ENCODE measurements around the gene NACC1. TPM values are rescaled to one million over a fixed set of nuclear protein-coding genes. Genes with fewer than 3 reads are reported as not detected.
"Not testable (repeated sequence)": the region's sequence is repeated elsewhere in the genome, so short reads cannot be mapped to it uniquely, and the experiment has no call there.

The NACC1 gene
- total RNA-seq, 4 donors from 2014 or later: 12.0 to 44.7 (median 23.0) TPM

DNA sequence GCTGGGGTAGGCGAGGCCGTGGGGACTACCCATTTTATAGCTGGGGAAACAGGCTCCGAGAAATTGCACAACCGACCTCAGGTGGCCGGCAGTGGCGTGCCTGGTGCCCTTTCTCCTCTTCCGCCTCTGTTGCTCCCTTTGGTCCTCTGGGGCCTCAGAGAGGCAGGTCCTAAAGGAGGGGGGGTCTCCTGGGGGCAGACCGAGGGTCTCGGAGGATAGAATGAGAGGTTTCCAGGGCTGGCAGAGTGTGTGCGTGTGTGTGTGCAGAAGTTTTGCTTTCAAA is 20.8 kb downstream of the NACC1 start:
- TF ChIP-seq, protein P1, sequence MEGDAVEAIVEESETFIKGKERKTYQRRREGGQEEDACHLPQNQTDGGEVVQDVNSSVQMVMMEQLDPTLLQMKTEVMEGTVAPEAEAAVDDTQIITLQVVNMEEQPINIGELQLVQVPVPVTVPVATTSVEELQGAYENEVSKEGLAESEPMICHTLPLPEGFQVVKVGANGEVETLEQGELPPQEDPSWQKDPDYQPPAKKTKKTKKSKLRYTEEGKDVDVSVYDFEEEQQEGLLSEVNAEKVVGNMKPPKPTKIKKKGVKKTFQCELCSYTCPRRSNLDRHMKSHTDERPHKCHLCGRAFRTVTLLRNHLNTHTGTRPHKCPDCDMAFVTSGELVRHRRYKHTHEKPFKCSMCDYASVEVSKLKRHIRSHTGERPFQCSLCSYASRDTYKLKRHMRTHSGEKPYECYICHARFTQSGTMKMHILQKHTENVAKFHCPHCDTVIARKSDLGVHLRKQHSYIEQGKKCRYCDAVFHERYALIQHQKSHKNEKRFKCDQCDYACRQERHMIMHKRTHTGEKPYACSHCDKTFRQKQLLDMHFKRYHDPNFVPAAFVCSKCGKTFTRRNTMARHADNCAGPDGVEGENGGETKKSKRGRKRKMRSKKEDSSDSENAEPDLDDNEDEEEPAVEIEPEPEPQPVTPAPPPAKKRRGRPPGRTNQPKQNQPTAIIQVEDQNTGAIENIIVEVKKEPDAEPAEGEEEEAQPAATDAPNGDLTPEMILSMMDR (IDR thresholded peaks at IDR 0.05): no peak

DNA sequence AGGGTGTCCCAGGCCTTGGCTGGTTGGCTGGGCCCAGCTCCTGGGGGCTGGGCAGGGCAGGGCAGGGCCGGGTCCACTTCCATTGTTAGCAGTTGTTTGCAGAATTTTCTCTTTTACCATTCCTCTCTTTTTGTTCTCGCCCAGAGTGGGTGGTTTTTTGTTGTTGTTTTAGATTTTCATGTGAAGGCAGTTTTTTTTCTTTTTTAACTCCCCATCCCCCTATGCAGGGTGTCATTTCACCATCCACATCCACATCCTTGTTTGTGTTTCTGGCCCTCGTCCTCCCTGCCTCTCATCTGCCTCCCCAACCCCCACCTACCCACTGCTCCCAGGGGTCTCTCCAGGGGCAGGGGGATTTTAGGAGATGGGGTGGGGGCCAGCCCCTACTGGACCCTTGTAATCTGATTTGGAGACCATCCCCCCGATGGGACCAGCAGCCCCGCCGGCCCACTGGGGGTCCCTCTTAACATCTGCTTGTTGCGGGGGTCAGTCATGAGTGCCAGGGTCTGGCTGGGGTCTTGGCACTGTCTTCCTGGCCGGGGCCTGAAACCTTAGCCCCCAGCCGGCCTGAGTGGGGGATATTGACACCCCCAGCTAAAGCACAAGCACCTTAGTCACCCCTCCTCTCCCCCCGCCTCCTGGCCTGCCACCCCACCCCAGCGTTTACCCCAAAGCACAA is 21.7 kb downstream of the NACC1 start:
- ATAC-seq (ENCODE audit: low FRiP score) (no peak), DNase-seq (ENCODE audit: low spot score) (no peak)
- TF ChIP-seq, protein P1 (IDR thresholded peaks at IDR 0.05): no peak

More for the DNA sequence above, 20.8 kb downstream of the NACC1 start:
- DNase-seq (ENCODE audit: low spot score): no peak
- ATAC-seq (ENCODE audit: low FRiP score): no peak

DNA sequence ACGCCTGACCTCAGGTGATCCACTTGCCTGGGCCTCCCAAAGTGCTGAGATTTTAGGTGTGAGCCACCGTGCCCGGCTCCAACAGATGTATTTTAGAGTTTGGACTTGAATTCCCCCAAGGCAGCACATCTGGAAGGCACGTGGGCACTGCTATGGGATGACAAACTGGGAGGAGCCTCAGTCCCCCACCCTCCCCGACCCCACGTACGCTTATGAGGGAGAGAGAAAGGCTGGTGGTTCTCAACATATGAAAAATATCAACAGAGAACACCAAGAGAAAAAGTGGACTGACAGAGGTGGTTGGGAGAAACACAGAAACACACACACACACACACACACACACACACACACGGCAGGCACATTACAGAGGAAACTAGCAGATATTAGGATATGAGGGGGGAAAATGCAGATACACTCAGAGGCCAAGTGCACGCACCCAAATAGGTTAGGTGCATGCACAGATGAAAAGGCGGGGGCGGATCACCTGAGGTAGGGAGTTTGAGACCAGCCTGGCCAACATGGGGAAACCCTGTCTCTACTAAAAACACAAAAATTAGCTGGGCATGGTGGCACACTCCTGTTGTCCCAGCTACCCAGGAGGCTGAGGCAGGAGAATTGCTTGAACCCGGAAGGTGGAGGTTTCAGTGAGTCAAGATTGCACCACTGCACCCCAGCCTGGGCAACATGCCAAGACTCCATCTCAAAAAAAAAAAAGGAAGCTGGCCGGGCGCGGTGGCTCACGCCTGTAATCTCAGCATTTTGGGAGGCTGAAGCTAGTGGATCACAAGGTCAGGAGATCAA is 28.9 kb downstream of the NACC1 start:
- DNase-seq (ENCODE audit: low spot score) (peak; percentile 55), ATAC-seq (ENCODE audit: low FRiP score) (no peak)
- TF ChIP-seq, protein P1 (IDR thresholded peaks at IDR 0.05): no peak

DNA sequence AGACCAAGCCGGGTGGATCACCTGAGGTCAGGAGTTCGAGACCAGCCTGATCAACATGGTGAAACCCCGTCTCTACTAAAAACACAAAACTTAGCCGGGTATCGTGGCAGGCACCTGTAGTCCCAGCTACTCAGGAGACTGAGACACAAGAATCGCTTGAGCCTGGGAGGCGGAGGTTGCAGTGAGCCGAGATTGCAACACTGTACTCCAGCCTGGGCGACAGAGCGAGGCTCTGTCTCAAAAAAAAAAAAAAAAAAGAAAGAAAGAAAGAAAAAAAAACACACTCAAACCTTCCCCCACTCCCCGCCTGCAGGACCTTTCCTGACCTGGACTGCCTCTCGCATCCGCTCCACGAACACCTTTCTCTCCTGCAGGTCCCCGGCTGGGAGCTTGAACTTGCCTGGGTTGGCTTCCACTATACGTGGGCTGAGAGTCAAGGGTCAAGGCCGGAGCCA is 31.1 kb downstream of the NACC1 start:
- not testable (repeated sequence) for ATAC-seq (ENCODE audit: low FRiP score); DNase-seq (ENCODE audit: low spot score)

DNA sequence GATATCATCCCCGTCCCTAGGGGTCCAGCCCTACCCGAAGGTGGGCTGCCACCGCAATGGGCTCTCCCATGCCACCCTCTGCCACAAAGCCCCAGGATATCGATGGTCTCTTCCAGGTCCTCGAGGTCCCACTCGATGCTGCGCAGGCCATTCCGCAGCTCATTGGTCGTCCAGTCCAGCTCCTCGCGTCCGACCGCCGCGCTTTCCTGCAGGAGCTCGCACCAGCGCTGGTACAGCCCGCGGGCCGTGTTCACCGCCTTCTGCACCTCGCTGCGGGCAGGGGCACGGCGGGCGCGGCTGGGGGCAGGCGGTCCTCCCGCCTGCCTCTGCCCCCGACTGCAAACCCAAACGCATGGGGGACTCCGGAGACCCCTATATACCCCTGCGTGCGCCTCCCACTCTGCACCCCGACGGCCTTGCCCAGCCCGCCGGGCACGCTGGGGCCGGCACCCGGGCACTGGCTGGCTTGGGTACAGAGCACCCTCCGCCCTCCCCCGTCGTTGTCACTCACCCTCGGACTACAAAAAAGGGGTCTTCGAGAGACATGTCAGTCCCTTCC is 31.6 kb downstream of the NACC1 start:
- no peak for DNase-seq (ENCODE audit: low spot score)

DNA sequence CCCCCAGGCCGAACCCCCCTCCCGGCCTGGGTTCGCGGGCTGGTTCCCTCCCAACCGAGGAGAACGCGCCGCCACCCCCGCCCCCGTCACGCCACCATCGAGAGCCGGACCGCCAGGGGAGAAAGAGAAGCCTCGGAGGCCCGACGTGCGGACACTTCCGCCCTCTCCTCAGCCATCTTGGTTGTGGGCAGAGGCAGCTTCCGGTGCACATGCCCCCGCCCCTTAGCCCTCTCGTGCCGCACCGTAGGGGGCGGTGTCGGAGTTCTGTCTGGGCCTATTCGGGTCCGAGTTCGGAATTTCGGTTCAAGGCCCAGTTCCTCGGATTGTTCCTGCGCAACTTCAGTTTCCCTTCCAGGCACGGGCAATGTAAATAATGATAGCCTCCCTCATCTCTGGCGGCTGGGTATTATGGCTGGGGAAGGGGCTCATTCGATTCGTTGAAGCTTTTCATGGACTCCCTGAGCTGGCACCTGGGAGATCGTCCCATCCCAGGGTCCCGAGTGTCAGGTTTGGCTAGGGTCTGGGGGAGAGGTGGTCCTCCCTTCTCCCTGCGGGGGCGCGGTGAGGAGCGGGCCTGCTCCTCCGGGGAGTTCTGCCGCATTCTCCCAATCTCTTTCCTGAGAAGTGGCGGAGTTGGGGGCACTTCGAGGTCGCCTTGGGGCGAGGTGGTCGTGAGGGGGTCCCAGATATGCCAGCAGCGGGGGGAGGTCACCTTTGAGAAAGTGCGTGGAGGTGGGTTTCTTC is 32.3 kb downstream of the NACC1 start, which contains the start of the genes IER2 and STX10:
Gene IER2, plus strand, starts transcription at position 225 of the 744 bp plus-strand sequence. CDS start 2,776 bp downstream, outside the sequence.
Gene STX10, minus strand, starts transcription at position 189 of the 744 bp plus-strand sequence. CDS start 202 bp downstream, outside the sequence.
- ATAC-seq (ENCODE audit: low FRiP score): peak; percentile 64

More for the DNA sequence above, 31.6 kb downstream of the NACC1 start:
- peak; percentile 4 for ATAC-seq (ENCODE audit: low FRiP score)
- TF ChIP-seq, protein P1 (IDR thresholded peaks at IDR 0.05): no peak

More for the DNA sequence above, 32.3 kb downstream of the NACC1 start, which contains the start of the genes IER2 and STX10:
- TF ChIP-seq, protein P1 (IDR thresholded peaks at IDR 0.05): no peak
- DNase-seq (ENCODE audit: low spot score): peak; percentile 74

Measured in omental fat pad (tissue), 4 donors.